Adipocyte (in vitro differentiated cells): Measurements from ENCODE around the gene MAPK10.

Experiments used
- DNase-seq: peaks from one replicate; pipeline ENCODE4 v3.0.0-alpha.2; 2015; ENCODE audit warnings: low read depth
- H3K27me3 ChIP-seq: replicated peaks from 2 replicates; pipeline ENCODE4 v1.7.0; 2013; ENCODE audit warnings: mild to moderate bottlenecking, low read length, moderate library complexity; ENCODE audit not compliant: control insufficient read depth, insufficient read depth
- H3K36me3 ChIP-seq: 2 replicates; pipeline ENCODE4 v1.7.0; 2013; ENCODE audit warnings: low read length, mild to moderate bottlenecking, moderate library complexity; ENCODE audit not compliant: control insufficient read depth, insufficient read depth, severe bottlenecking
- H3K4me1 ChIP-seq: 2 replicates; pipeline ENCODE4 v1.7.0; 2013; ENCODE audit warnings: mild to moderate bottlenecking, low read length, moderate library complexity; ENCODE audit not compliant: control insufficient read depth, insufficient read depth
- H3K4me3 ChIP-seq: 2 replicates; pipeline ENCODE4 v1.7.0; 2013; ENCODE audit warnings: mild to moderate bottlenecking, low read length, moderate library complexity
- H3K9ac ChIP-seq: 2 replicates; pipeline ENCODE4 v1.7.0; 2013; ENCODE audit warnings: mild to moderate bottlenecking, low read length, moderate library complexity
- H3K9me3 ChIP-seq: 2 replicates; pipeline ENCODE4 v1.7.0; 2013; ENCODE audit warnings: mild to moderate bottlenecking, low read length, moderate library complexity; ENCODE audit not compliant: control insufficient read depth

The MAPK10 gene

DNA sequence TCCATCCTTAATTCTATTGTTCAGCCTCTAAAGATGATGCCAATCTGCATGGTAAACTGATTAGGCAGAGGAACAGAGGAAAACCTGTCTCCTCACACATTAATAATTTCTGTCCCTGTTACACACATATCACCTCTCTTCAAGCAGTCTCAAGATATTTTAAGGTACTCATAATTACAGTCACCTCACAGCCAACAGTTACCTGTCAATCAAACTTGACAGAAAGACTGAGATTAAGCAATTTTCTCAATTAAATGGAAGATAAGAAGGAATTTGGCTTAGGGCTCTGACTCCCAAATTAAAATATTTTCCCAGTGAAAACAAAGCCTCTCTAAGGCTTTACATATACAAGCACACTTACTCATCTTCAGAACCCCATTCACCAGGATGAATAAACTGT is 85.2 kb downstream of the MAPK10 start:
- H3K9ac ChIP-seq, result no peak overlapping the region
- peaks cover 14% of the 10 kb centered on the region for H3K4me1 ChIP-seq
- H3K9me3 ChIP-seq, result no peaks in the 10 kb centered on the region
- no peak overlapping the region for H3K4me3 ChIP-seq
- no peak for DNase-seq
- H3K36me3 ChIP-seq, result no peaks in the 10 kb centered on the region
- H3K27me3 ChIP-seq, result no peaks in the 10 kb centered on the region

DNA sequence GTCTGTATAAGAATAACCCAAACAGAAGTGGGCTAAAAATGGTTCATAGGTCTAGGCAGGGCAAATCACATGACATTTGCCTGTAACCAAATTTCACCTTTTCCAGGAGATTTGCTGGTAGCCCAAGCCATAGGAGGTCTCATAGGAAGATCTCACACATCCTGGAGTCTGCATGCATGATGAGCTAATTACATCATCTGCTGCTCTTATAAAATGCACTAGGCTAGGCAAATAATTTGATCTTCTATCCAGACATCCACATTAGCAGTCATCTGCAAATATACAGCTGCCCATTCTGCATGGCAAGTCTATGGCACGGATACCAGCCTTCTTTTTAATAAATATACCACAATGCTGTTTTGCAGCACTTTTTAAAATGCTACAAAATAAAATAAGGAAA is 87.2 kb downstream of the MAPK10 start:
- Histone ChIP-seq H3K4me1 (peaks cover 7% of the 10 kb centered on the region), H3K9ac (no peak overlapping the region), H3K9me3 (no peaks in the 10 kb centered on the region), H3K27me3 (no peaks in the 10 kb centered on the region), H3K36me3 (no peaks in the 10 kb centered on the region), H3K4me3 (no peak overlapping the region)
- no peak for DNase-seq

DNA sequence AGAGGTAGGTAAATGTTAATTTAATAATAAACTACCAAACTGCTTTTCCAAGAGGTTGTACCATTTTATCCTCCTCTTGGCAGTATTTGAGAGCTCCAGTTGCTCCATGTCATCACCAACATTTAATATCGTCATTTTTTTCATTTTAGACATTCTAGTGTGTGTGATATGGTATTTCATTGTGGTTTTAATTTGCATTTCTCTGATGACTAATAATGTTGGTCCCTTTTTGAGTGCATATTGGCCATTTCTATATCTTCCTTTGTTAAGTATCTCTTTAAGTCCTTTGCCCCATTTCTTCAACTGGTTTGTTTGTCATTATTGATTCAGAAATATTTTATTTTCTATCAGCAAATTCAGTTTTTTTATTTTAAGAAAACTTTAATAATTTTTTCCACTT is 88.8 kb downstream of the MAPK10 start:
- no peaks in the 10 kb centered on the region for H3K9me3 ChIP-seq
- H3K4me3 ChIP-seq, result no peak overlapping the region
- H3K4me1 ChIP-seq, result no peaks in the 10 kb centered on the region
- H3K9ac ChIP-seq, result no peak overlapping the region
- no peak for DNase-seq
- no peaks in the 10 kb centered on the region for H3K27me3 ChIP-seq
- H3K36me3 ChIP-seq, result no peaks in the 10 kb centered on the region

DNA sequence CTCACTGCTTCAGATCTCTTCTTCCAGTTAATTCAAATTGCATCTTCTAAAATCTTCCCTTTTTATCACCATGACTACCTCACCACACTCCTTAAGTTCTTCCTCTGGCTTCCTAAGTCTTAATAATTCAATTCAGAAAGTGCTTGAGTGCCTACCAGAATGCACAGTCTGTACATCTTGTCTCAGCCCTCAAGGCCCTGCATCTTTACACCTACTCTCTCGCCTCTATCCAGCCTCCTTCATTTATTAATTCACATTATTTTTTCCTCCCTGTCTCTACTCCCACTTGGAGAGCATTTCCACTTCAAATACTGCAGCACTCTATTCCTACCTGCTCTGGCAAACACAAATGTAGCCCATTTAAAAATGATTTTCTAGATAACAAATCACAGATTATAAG is 90.5 kb downstream of the MAPK10 start:
- H3K27me3 ChIP-seq, result no peaks in the 10 kb centered on the region
- no peaks in the 10 kb centered on the region for H3K36me3 ChIP-seq
- no peak for DNase-seq
- no peaks in the 10 kb centered on the region for H3K4me1 ChIP-seq
- H3K4me3 ChIP-seq, result no peak overlapping the region
- no peak overlapping the region for H3K9ac ChIP-seq
- H3K9me3 ChIP-seq, result no peaks in the 10 kb centered on the region

DNA sequence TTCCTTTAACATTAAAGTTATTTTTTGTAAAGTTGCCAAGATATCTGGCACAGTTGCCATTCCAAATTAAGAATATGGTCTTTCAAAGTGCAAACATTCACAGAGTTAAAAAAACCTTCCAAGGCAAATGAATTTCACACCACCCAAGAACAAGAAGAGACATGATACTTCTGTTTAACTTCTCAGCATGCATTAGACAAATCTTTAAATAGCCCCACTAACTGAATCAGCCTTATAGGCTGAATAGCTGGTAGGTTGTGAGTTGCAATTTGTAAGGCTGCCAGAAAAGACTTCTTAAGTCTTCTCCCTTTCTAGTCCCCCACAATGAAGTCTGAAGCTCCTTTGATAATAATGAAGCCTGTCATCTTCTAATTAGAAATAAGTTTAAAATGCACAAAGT is 95.6 kb downstream of the MAPK10 start:
- no peaks in the 10 kb centered on the region for H3K9me3 ChIP-seq
- peaks cover 5% of the 10 kb centered on the region for H3K4me1 ChIP-seq
- H3K27me3 ChIP-seq, result no peaks in the 10 kb centered on the region
- no peak for DNase-seq
- no peak overlapping the region for H3K4me3 ChIP-seq
- no peaks in the 10 kb centered on the region for H3K36me3 ChIP-seq
- no peak overlapping the region for H3K9ac ChIP-seq

DNA sequence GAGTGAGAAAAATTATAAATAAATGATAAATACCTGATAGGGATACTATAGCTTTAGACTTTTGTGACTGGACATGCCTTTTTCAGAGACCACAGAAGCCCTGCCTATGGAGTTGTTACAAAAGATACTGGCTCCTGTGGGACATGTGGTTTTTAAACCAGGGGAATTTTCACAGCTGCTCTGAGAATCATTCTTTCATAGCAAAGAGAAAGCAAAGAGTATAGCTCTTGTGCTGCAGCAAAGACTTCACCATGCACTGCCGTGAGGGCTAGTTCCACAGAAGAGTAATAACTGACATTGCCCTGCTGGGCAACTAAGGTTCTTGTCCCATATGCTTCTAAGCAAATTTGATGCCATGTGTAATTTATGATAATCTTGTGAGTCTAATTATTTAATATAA is 98.2 kb downstream of the MAPK10 start:
- no peaks in the 10 kb centered on the region for H3K9me3 ChIP-seq
- no peak overlapping the region for H3K4me3 ChIP-seq
- H3K36me3 ChIP-seq, result no peaks in the 10 kb centered on the region
- DNase-seq, result peak; percentile 4
- H3K9ac ChIP-seq, result no peak overlapping the region
- peaks cover 5% of the 10 kb centered on the region for H3K4me1 ChIP-seq
- no peaks in the 10 kb centered on the region for H3K27me3 ChIP-seq

DNA sequence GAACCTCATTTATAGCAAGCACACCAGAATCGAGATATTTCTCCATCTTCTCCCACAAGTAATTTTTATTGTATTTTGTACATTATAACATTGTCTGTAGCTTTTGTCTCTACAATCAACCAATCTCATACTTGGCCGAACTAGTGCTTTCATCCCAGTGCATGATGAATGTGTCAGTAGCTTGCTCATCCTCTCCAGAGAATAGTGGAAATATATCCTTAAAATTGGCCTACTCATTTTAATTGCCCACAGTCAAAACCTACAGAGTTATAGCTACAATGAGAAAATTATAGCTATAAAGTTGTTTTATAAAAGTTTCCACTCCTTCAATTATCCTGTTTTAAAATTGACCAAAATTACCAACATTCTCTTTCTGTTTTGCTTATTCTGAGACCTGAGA is 103.8 kb downstream of the MAPK10 start:
- no peak overlapping the region for H3K9ac ChIP-seq
- no peaks in the 10 kb centered on the region for H3K36me3 ChIP-seq
- no peaks in the 10 kb centered on the region for H3K9me3 ChIP-seq
- no peaks in the 10 kb centered on the region for H3K27me3 ChIP-seq
- H3K4me1 ChIP-seq, result no peaks in the 10 kb centered on the region
- no peak for DNase-seq
- H3K4me3 ChIP-seq, result no peak overlapping the region

DNA sequence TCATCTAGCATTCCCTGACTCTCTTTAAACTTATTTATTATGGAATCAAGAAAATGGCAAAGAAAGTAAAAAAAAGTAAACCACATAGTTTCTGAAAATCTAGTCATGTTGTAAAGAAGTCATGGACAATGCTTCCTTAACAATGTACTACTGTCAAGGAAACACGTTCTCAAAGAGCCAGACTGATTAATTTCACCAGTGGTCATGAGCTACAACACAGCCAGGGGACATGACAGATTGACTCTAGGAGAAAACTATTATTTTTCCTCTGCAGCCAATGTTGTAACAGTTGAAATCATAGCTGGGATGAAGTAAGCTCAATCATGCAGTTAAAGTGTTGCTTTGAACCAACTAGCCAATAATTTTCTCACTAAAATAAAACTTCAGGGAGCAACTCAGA is 109.2 kb downstream of the MAPK10 start:
- Histone ChIP-seq H3K9ac (no peak overlapping the region), H3K4me1 (no peaks in the 10 kb centered on the region), H3K27me3 (no peaks in the 10 kb centered on the region), H3K9me3 (no peaks in the 10 kb centered on the region), H3K36me3 (no peaks in the 10 kb centered on the region), H3K4me3 (no peak overlapping the region)
- DNase-seq, result no peak

DNA sequence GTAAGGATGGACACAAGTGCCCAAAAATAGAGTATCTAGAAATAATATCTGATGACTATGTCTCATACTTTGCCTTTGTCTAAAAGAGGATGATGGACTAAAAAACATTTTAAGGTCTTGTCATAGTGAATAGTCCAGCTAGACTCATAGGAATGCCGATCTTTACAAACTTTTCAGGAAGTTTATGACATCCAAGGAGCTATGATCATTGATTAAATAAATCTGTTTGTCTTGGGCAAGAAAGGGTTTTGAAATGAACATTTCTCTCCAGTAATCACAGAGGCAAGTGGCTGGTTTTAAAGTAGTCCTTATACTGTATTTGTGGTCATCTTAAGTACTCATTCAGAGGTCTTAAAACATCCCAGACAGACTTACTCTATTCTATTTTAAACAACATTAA is 109.8 kb downstream of the MAPK10 start:
- no peak overlapping the region for H3K4me3 ChIP-seq
- no peaks in the 10 kb centered on the region for H3K27me3 ChIP-seq
- no peaks in the 10 kb centered on the region for H3K9me3 ChIP-seq
- H3K36me3 ChIP-seq, result no peaks in the 10 kb centered on the region
- no peak overlapping the region for H3K9ac ChIP-seq
- no peak for DNase-seq
- H3K4me1 ChIP-seq, result no peaks in the 10 kb centered on the region

DNA sequence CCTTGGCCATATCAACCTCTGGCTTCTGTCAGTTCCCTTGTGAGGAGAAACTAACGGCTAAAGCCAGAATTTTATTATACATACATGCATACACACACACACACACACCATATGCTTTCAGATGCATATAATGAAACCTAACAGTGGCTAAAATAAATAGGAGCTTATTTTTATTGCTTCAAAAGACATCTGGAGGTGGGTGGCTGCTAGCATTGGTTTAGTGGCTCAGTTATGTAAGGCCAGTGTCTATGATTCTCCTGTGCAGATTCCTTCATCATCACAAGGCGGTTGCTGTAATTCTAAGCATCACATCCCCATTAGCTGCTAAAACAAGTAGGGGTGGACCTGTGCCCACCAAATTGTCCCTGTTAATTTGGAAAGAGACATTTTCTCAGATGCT is 110.8 kb downstream of the MAPK10 start:
- Histone ChIP-seq H3K9ac (no peak overlapping the region), H3K9me3 (no peaks in the 10 kb centered on the region), H3K4me1 (no peaks in the 10 kb centered on the region), H3K36me3 (no peaks in the 10 kb centered on the region), H3K4me3 (no peak overlapping the region), H3K27me3 (no peaks in the 10 kb centered on the region)
- DNase-seq, result no peak

DNA sequence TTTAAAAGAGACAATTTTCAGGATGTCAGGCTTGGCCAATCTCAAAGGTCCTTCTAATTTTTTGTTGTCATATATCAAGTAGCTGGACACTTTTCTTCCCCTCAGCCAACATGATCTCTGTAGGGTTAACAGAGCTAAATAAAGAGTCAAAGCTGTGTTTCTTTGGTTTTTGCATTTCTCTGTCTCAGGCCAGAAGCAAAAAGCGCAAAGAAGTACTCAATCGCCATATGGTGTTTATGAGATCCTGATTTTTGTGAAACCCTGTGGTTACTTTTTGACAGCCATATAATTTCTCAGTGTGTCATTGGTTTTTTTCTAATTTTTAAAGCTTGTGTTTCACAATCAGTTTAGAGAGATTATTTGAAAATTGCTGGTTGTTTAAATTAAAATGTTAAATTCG is 111.9 kb downstream of the MAPK10 start:
- H3K4me3 ChIP-seq, result no peak overlapping the region
- H3K9me3 ChIP-seq, result no peaks in the 10 kb centered on the region
- no peaks in the 10 kb centered on the region for H3K36me3 ChIP-seq
- H3K9ac ChIP-seq, result no peak overlapping the region
- DNase-seq, result no peak
- H3K4me1 ChIP-seq, result no peaks in the 10 kb centered on the region
- H3K27me3 ChIP-seq, result no peaks in the 10 kb centered on the region

DNA sequence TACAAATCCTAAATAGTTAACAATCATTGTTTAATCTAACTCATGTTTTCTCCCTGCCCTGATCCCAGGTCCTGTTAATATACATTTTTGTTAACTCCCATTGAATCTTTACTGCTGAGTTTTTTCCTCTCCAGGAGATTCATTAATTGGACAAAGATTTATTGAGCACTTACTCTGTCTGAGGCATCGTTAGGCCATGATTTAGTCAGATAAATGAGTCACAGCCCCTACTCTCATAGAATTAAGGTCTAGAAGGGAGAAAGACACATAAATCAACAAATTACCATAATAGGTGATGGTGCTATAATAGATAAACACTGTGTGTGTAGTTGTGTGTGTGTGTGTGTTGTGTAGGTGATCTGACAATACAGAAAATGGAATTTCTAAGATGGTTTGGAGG is 112.5 kb downstream of the MAPK10 start:
- no peak for DNase-seq
- H3K27me3 ChIP-seq, result no peaks in the 10 kb centered on the region
- no peak overlapping the region for H3K4me3 ChIP-seq
- H3K9ac ChIP-seq, result no peak overlapping the region
- no peaks in the 10 kb centered on the region for H3K36me3 ChIP-seq
- H3K9me3 ChIP-seq, result no peaks in the 10 kb centered on the region
- no peaks in the 10 kb centered on the region for H3K4me1 ChIP-seq
